ENCODE measurements around the gene TMEM72. TPM values are rescaled to one million over a fixed set of nuclear protein-coding genes. Genes with fewer than 3 reads are reported as not detected.
A peak's percentile ranks its signal among the peaks of the same experiment; 100 is the strongest.

TMEM72 gene
- total RNA-seq, 1 experiment from 2014 or later, result not detected

- H3K4me3 ChIP-seq (ENCODE audit: low read depth in 2 of 2, low read length in 2 of 2), result no peak overlapping the region
- H3K36me3 ChIP-seq (ENCODE audit: control insufficient read depth, insufficient read depth, low read length), result no peaks in the 10 kb centered on the region
- ATAC-seq (no peak), DNase-seq (ENCODE audit: low read depth, low spot score) (no peak)
- intact Hi-C loops (cut with micrococcal nuclease; ENCODE audit: unreplicated experiment), result no loop called here
- no TSS peak for BruUV-seq (replicated peaks)
- H3K4me1 ChIP-seq (ENCODE audit: control insufficient read depth, insufficient read depth, low read length), result peaks cover 44% of the 10 kb centered on the region
- H3K27me3 ChIP-seq (ENCODE audit: control insufficient read depth, insufficient read depth, low read length), result no peaks in the 10 kb centered on the region
- TF ChIP-seq TCF7L2 (IDR thresholded peaks at IDR 0.05; ENCODE audit: low read depth, low read length) (no peak), POLR2AphosphoS5 (IDR thresholded peaks at IDR 0.05; ENCODE audit: low read depth, low read length) (no peak), CTCF (IDR thresholded peaks at IDR 0.05) (no peak), REST (IDR thresholded peaks at IDR 0.05; ENCODE audit: insufficient read depth in 1 of 2, low read depth in 2 of 2, low read length in 1 of 2) (no peak), SIN3A (IDR thresholded peaks at IDR 0.05; ENCODE audit: borderline replicate concordance, insufficient read depth, low read depth, low read length) (no peak)
- H3K9me3 ChIP-seq (ENCODE audit: control insufficient read depth, insufficient read depth, low read depth, low read length), result no peaks in the 10 kb centered on the region
- ChIA-PET CTCF (no interaction called here), POLR2A (interaction anchor here (0.5 kb wide), 1 partner anchor 10 kb away, joined by 4 read pairs; no protein-coding TSS in a partner anchor)
- peak overlapping the region; percentile 70 for H3K27ac ChIP-seq (ENCODE audit: low read length)
- in situ Hi-C loops (cut with HindIII; ENCODE audit: low pct_unique_long_range_greater_than_20kb, low sequenced_read_pairs), result no loop called here
These were observed 54.5 kb downstream of the TMEM72 start for GRCh38 chr10:44965651-44966097.

GRCh38 chr10:44966129-44966815 lies 55.1 kb downstream of the TMEM72 start:
- ATAC-seq (no peak), DNase-seq (ENCODE audit: low read depth, low spot score) (no peak)
- Histone ChIP-seq H3K27me3 (ENCODE audit: control insufficient read depth, insufficient read depth, low read length) (no peaks in the 10 kb centered on the region), H3K27ac (ENCODE audit: low read length) (peak overlapping the region; percentile 70), H3K4me1 (ENCODE audit: control insufficient read depth, insufficient read depth, low read length) (peaks cover 38% of the 10 kb centered on the region), H3K9me3 (ENCODE audit: control insufficient read depth, insufficient read depth, low read depth, low read length) (no peaks in the 10 kb centered on the region), H3K36me3 (ENCODE audit: control insufficient read depth, insufficient read depth, low read length) (no peaks in the 10 kb centered on the region), H3K4me3 (ENCODE audit: low read depth in 2 of 2, low read length in 2 of 2) (0 out of 4 replicates have a peak overlapping the region, but pooled peaks of 1 of the 2 experiments have one; percentile 2)
- no TSS peak for BruUV-seq (replicated peaks)
- intact Hi-C loops (cut with micrococcal nuclease; ENCODE audit: unreplicated experiment), result no loop called here
- TF ChIP-seq TCF7L2 (IDR thresholded peaks at IDR 0.05; ENCODE audit: low read depth, low read length) (no peak), CTCF (IDR thresholded peaks at IDR 0.05) (no peak), POLR2AphosphoS5 (IDR thresholded peaks at IDR 0.05; ENCODE audit: low read depth, low read length) (no peak), SIN3A (IDR thresholded peaks at IDR 0.05; ENCODE audit: borderline replicate concordance, insufficient read depth, low read depth, low read length) (no peak), REST (IDR thresholded peaks at IDR 0.05; ENCODE audit: insufficient read depth in 1 of 2, low read depth in 2 of 2, low read length in 1 of 2) (no peak)
- ChIA-PET CTCF (interaction anchor here (0.6 to 1.1 kb wide), 2 partner anchors 14 to 595 kb away, joined by 4 to 5 read pairs; no protein-coding TSS in a partner anchor), POLR2A (interaction anchor here (0.5 kb wide), 1 partner anchor 23 kb away, joined by 3 read pairs; no protein-coding TSS in a partner anchor)
- in situ Hi-C loops (cut with HindIII; ENCODE audit: low pct_unique_long_range_greater_than_20kb, low sequenced_read_pairs), result no loop called here
